IMR-90 (cell line): Measurements from ENCODE around the gene KRT28.

ENCODE experiments used
- BHLHE40 ChIP-seq: fragments of 150-350 bp; IDR thresholded peaks from 2 replicates; pipeline ENCODE4 v1.6.1; 2016; ENCODE audit warnings: mild to moderate bottlenecking, low read depth, low read length
- CEBPB ChIP-seq: IDR thresholded peaks from 2 replicates; pipeline ENCODE4 v1.6.1; 2012; ENCODE audit warnings: low read depth, low read length, improper control_type of control experiment
- CTCF ChIP-seq: conservative IDR thresholded peaks from 2 replicates; pipeline ENCODE4 v1.5.1; 2012; ENCODE audit warnings: mild to moderate bottlenecking, low read depth, low read length, improper control_type of control experiment
- POLR2A ChIP-seq: IDR thresholded peaks from 2 replicates; pipeline ENCODE4 v1.6.1; 2012; ENCODE audit warnings: mild to moderate bottlenecking, low read depth, low read length
- RAD21 ChIP-seq: IDR thresholded peaks from 2 replicates; pipeline ENCODE4 v1.6.1; 2012; ENCODE audit warnings: low read length, improper control_type of control experiment
- RFX5 ChIP-seq: IDR thresholded peaks from 2 replicates; pipeline ENCODE4 v1.8.0; 2012; ENCODE audit warnings: low read depth, mild to moderate bottlenecking, low read length, moderate library complexity
- USF2 ChIP-seq: fragments of 150-350 bp; IDR thresholded peaks from 2 replicates; pipeline ENCODE4 v1.6.1; 2017; ENCODE audit warnings: mild to moderate bottlenecking, antibody characterized with exemption, low read length, low read depth

- TF ChIP-seq CTCF, result no peak
- no peak for TF ChIP-seq RFX5
- no peak for TF ChIP-seq POLR2A
- no peak for TF ChIP-seq RAD21
- TF ChIP-seq USF2, result no peak
- no peak for TF ChIP-seq BHLHE40
- TF ChIP-seq CEBPB, result no peak
Observed at GRCh38 chr17:40824015-40824832, 24.5 kb upstream of the KRT28 start.
